Gastroesophageal sphincter (tissue), 3 donors: Measurements from ENCODE around the gene SYT7.

Experiments used
- CTCF ChIP-seq, 4 experiments: fragments of 200-600 bp in 2 of 4; fragments of 450-650 bp in 2 of 4; sonication (generic) in 1 of 4; IDR thresholded peaks; one replicate each; pipeline ENCODE4 v1.5.1; 2017 to 2019; ENCODE audit warnings: antibody characterized with exemption in 4 of 4, mild to moderate bottlenecking in 2 of 4, moderate library complexity in 2 of 4
- EP300 ChIP-seq: sonication (generic); formaldehyde crosslinking; IDR thresholded peaks from one replicate; pipeline ENCODE4 v1.6.1; 2017; ENCODE audit warnings: antibody characterized with exemption, mild to moderate bottlenecking
- POLR2A ChIP-seq, 2 donors: fragments of 450-650 bp; IDR thresholded peaks; one replicate each; pipeline ENCODE4 v1.6.1; 2017; ENCODE audit warnings: antibody characterized with exemption in 2 of 2, mild to moderate bottlenecking in 2 of 2, moderate library complexity in 1 of 2

GRCh38 chr11:61486011-61486620 is 94.8 kb downstream of the SYT7 start:
- TF ChIP-seq EP300 = no peak
- no peak for TF ChIP-seq POLR2A (IDR thresholded peaks at IDR 0.05)
- no peak for TF ChIP-seq CTCF (IDR thresholded peaks at IDR 0.05)
